Measurements from ENCODE around the gene GLCCI1.
"Not testable (repeated sequence)": the region's sequence is repeated elsewhere in the genome, so short reads cannot be mapped to it uniquely, and the experiment has no call there.

GLCCI1 gene

DNA sequence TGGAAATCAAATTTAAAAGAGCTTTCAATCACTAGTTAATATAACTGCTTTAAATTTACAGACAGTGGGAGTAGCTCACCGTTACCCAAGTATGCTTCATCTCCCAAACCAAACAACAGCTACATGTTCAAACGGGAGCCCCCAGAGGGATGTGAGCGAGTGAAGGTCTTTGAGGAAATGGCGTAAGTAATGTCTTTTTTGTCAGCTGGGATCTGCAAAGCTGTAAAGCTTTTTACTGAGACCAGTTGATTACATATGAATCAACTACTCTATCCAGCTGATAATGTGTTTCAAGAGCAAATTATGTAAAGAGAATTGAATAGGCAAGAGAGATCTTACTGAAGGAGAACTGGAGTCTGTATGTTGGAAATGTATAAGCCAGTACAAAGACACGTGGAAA is 116.2 kb downstream of the GLCCI1 start:
- no peak overlapping the region for H3K4me3 ChIP-seq (ENCODE audit: low read depth, low read length)
- TF ChIP-seq, protein P1, sequence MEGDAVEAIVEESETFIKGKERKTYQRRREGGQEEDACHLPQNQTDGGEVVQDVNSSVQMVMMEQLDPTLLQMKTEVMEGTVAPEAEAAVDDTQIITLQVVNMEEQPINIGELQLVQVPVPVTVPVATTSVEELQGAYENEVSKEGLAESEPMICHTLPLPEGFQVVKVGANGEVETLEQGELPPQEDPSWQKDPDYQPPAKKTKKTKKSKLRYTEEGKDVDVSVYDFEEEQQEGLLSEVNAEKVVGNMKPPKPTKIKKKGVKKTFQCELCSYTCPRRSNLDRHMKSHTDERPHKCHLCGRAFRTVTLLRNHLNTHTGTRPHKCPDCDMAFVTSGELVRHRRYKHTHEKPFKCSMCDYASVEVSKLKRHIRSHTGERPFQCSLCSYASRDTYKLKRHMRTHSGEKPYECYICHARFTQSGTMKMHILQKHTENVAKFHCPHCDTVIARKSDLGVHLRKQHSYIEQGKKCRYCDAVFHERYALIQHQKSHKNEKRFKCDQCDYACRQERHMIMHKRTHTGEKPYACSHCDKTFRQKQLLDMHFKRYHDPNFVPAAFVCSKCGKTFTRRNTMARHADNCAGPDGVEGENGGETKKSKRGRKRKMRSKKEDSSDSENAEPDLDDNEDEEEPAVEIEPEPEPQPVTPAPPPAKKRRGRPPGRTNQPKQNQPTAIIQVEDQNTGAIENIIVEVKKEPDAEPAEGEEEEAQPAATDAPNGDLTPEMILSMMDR (conservative IDR thresholded peaks at IDR 0.05; ENCODE audit: low read depth, low read length): no peak
- DNase-seq (ENCODE audit: low read depth): no peak

DNA sequence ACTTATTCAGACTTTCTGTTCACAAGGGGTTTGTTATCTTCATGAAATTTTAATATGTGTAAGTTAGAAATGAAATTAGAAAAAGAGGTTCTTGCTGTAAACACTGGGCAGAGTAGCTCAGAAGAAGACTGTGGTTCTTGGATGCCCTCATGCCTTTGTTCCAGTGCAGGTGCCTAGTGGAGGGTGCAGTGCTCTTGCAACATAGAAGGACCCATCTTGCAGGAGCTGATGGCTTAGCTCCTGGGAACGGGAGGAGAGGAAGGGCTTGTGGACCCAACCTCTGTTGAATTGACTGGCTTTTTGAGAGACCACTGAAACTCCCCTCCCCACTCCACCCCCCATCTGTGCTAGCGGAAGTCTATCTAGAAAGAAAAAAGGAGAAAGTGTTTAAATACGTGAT is 116.8 kb downstream of the GLCCI1 start:
- TF ChIP-seq, protein P1 (conservative IDR thresholded peaks at IDR 0.05; ENCODE audit: low read depth, low read length): no peak
- no peak overlapping the region for H3K4me3 ChIP-seq (ENCODE audit: low read depth, low read length)
- DNase-seq (ENCODE audit: low read depth): no peak

DNA sequence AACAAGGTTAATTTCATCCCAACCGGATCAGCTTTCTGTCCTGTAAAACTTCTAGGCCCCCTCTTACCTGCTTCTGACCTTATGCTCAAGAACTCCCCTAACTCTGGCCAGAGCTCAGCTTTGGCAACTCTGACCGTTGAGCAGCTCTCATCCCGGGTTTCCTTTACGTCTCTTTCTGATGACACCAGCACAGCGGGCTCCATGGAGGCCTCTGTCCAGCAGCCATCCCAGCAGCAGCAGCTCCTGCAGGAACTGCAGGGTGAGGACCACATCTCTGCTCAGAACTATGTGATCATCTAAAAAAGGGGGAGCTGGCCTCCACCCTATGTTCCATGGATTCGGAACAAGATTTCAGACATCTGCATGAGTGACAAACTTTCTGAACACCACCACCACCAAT is 117.6 kb downstream of the GLCCI1 start:
- no peak for DNase-seq (ENCODE audit: low read depth)
- H3K4me3 ChIP-seq (ENCODE audit: low read depth, low read length): no peak overlapping the region
- TF ChIP-seq, protein P1 (conservative IDR thresholded peaks at IDR 0.05; ENCODE audit: low read depth, low read length): no peak

DNA sequence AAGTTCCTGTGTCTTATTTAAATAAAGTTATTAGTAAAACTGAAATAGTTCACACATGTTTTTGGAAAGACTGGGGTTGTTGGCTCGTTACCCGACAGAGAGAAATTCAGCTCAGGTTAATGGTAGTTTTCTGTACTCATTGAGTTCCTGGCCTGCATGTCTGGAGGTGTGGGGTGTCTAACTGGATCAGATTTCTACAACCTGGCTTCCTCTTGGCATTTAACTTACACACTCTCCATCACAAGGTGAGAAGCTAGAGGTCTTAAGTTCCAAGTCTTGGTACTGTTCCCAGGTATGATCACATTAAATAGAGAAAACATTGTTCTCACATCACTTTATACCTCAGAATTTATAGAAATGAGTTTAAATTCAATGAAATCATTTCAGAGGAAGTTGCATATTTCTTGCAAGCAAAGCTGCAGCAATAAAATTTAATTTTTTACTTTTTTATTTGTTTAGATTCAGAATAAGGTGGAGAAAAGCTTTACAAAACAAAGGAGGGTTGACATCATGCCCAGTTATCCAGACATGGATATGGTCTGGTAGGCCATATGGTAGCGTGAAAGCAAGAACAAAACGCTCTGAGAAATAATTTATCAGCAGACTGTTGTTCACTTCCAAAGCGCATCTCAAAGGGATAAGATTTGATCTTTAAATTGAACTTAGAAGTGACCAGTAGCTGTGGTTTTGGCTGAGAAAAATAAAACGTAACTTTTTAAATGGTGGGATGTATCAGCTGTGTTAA is 120.6 kb downstream of the GLCCI1 start:
- TF ChIP-seq, protein P1 (conservative IDR thresholded peaks at IDR 0.05; ENCODE audit: low read depth, low read length): no peak
- no peak for DNase-seq (ENCODE audit: low read depth)

DNA sequence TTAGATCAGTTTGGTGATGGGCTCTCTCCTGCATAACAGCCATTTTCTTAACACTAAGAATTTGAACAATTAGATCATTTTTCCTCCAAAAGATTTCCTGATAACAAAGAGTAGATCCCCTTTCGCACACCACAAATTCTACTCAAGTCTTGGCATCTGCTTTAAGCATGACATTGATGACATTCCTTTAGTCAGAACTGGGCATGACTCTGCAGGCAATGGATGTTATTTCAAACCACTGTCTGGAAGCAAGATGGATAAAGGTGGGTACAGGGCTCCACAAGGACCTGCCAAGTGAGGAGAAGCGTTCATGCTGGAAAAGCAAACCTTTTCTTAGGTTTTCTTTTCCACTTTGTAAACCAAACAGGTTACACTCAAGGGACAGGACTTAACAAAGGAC is 123.5 kb downstream of the GLCCI1 start:
- DNase-seq (ENCODE audit: low read depth): no peak
- H3K4me3 ChIP-seq (ENCODE audit: low read depth, low read length): no peak overlapping the region
- TF ChIP-seq, protein P1 (conservative IDR thresholded peaks at IDR 0.05; ENCODE audit: low read depth, low read length): no peak

More for the DNA sequence above, 120.6 kb downstream of the GLCCI1 start:
- H3K4me3 ChIP-seq (ENCODE audit: low read depth, low read length): no peak overlapping the region

DNA sequence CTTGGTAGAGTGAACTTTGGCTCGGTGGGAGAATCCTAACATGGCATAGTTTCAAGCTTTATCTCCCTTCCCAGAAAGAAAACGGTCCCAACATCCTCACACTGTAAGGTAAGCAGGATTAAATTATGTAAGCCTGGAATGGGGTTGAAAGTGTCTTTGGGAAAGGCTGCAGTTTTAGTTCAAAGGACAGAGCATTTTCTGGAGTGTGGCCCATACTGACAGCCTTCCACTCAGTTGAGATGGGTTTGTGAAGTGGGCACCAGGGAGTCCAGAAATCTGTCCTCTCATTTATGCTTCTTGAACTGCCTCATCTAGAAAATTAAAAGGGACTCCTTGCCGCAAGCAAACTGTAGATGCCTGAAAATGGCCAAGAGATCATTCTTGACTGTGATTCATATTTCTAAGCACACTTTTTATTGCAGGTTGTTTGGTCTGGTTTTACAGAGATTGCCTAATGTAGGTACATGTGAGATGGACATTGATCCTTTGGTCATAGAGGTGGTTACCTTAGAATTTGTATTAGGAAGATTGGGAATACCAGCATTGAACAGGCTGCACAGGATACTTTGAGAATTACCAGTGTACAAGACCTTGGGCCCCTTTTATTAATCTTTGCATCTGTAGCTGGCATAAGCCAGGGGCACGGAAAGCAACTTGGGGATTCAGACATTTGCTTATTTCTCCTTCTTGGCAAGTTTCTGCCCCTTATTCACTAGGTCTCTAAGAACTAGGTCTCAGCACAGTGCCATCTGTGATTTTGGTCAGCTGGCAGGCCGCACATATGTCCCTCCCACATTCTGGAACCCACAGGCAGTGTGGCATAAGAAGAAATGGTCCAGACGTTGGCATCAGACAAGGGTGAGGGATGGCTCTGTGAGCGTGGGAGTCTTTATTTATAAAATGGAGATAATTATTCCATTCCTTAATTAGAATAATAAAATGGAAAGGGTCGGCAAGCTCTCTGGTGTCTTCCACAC is 125.9 kb downstream of the GLCCI1 start:
- no peak for DNase-seq (ENCODE audit: low read depth)
- H3K4me3 ChIP-seq (ENCODE audit: low read depth, low read length): no peak overlapping the region
- TF ChIP-seq, protein P1 (conservative IDR thresholded peaks at IDR 0.05; ENCODE audit: low read depth, low read length): no peak

DNA sequence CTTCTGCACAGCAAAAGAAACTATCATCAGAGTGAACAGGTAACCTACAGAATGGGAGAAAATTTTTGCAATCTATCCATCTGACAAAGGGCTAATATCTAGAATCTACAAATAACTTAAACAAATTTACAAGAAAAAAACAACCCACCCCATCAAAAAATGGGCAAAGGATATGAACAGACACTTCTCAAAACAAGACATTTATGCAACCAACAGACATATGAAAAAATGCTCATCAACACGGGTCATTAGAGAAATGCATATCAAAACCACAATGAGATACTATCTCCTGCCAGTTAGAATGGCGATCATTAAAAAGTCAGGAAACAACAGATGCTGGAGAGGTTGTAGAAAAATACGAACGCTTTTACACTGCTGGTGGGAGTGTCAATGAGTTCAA is 132.7 kb downstream of the GLCCI1 start:
- H3K4me3 ChIP-seq (ENCODE audit: low read depth, low read length): not testable (repeated sequence)

More for the DNA sequence above, 132.7 kb downstream of the GLCCI1 start:
- DNase-seq (ENCODE audit: low read depth): not testable (repeated sequence)

All from choroid plexus epithelial cell (primary cell).